SH-SY5Y (cell line): ENCODE data around the gene PIEZO2.

Experiments
- GATA2 ChIP-seq: IDR thresholded peaks from 2 replicates; pipeline ENCODE4 v1.6.1; 2011; ENCODE audit warnings: mild to moderate bottlenecking, low read depth, low read length
- GATA3 ChIP-seq: IDR thresholded peaks from 2 replicates; pipeline ENCODE4 v1.6.1; 2011; ENCODE audit warnings: low read depth, mild to moderate bottlenecking, low read length, moderate library complexity

PIEZO2 gene

GRCh38 chr18:10690366-10690765 lies 459.0 kb downstream of the PIEZO2 start:
- TF ChIP-seq GATA3 (no peak), GATA2 (no peak)

DNA sequence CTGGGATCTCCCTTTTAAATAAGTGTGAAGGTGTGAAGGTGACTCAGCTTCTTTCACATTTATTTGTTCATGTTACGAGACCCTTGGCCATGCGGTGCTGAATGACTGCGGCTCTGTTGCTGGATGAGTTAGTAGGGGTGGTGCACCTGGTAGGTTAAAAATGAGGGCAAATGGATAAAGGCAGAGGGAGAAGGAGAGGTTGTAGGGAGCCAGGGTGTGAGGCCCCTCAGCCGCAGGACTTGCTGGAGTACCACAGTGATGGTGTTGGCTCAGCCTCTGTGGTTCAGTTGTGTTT lies 459.4 kb downstream of the PIEZO2 start:
- TF ChIP-seq GATA3 (no peak), GATA2 (no peak)

DNA sequence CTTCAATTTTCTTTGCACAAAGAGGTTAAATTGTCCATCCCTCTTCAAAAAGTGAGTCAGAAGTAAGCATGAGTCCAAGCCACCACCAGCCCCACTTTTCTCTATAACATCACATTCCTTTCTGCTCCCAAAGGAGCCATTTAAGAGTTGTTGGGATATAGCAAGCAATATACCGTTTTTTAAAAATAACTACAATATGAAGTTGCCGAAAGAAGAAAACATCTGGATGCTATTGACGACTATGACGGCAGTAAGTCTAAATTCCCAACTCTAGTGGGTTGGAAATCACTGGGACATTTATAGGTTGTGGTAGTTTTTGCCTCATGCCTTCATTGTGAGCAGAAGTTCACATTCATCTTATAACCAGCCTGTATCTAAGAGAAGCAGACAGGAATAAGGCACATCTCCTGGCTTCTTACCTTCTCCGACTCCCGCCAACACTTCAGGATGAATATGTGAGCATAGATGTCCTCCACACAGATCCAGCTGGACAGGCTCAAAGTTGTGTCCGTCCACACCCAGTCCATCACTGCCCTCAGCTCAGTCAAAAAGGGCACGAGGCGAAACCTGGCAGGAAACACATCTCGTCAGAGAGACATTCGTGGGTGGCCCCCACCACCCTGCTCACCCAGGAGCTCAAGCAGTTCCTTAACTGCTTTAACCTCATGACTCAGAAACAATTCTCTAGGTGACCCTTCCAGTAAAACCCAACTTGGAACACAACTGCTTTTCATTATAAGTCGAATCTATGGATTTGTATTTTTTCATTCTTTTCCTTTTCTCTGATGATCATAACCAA lies 459.9 kb downstream of the PIEZO2 start:
- TF ChIP-seq GATA3 (no peak), GATA2 (no peak)

- TF ChIP-seq GATA2 (no peak), GATA3 (no peak)
Observed at GRCh38 chr18:10688766-10689165, 460.6 kb downstream of the PIEZO2 start.

DNA sequence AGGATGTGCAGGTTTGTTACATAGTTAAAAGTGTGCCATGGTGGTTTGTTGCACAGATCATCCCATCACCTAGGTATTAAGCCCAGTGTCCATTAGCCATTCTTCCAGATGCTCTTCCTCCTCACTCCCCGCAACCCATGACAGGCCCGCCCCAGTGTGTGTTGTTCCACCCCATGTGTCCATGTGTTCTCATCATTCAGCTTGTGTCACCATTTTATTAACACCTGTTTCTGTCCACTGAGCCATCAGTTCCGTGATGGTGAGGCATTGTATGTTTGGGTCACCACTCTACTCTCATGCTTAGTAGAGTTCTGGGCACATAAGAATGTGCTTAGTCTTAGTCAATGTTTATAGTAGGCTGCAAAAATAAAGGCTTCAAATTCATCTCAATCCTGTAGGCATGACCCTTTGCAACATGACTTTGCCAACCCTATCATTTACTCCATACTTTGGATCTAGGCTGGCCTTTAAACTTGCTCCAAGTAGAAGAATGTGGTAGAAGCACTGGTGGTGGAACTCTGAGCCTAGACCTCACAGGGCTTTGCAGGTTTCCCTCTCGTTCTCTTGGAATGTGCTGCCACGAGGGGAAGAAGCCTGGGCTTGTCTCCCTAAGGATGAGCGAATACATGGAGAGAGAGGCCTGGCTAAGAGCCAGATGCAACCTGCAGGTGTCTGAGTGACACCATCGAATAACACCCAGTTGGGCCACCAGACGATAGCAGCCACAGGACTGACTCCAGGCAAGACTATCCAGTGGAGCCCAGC lies 462.0 kb downstream of the PIEZO2 start:
- TF ChIP-seq GATA3 = no peak
- TF ChIP-seq GATA2 = no peak

- TF ChIP-seq GATA3 (no peak), GATA2 (no peak)
Observed at GRCh38 chr18:10686308-10686707, 463.1 kb downstream of the PIEZO2 start.

DNA sequence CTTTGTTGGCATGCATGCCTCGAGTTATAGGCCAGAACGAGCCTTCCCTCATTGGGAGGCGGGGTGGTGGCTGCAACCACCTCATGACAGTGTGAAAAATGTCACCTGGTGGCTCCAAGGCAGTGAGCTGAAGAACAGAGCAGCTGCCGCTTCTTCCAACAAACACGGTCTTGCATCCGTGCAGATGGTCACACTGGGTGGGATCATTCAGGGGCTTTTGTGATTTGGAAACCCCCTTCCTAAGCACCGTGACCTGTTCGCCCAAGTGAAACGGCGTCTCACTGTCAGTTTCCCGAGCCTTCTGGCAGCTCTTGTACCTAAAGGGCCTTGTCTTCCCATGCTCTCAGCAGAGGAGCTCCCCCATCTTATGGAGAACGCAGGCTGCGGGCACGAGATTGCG lies 463.9 kb downstream of the PIEZO2 start:
- TF ChIP-seq GATA2 = no peak
- TF ChIP-seq GATA3 = no peak

DNA sequence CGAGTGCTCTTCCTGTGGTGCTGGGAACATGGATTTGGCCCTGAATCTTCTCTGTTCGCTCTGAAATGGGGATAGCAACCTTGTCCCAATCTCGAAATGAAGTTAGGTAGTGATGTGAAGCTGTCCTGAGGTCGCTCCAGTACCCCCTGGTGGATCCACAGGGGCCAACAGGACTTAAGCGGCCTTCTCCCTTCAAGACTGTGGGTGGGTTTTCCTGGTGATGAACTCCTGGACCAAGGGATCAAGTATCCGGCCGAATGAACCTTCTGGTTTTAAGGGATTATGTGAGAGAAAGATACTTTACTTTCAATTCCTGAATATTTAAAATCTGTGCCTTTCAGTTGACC lies 467.0 kb downstream of the PIEZO2 start:
- TF ChIP-seq GATA2 (no peak), GATA3 (no peak)

- TF ChIP-seq GATA2 = no peak
- TF ChIP-seq GATA3 = no peak
Observed at GRCh38 chr18:10681581-10682367, 467.6 kb downstream of the PIEZO2 start.

DNA sequence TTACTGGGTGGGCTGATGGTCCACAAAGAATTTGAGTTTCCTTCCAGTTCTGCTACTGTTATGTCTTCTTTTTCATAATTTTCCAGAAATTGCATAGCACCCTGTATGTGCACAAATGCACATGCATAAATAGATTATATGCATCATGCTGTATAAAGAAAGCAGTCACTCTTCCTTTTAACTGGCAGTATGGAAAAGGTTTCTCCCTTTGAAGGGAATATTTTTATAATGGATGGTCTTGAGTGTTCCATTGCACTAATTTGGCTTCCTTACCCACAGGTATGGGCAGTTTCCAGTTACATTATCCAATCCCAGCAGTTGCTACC lies 469.1 kb downstream of the PIEZO2 start:
- TF ChIP-seq GATA3 (no peak), GATA2 (no peak)

- no peak for TF ChIP-seq GATA3
- TF ChIP-seq GATA2 = no peak
Observed at GRCh38 chr18:10679557-10680270, 469.7 kb downstream of the PIEZO2 start.

DNA sequence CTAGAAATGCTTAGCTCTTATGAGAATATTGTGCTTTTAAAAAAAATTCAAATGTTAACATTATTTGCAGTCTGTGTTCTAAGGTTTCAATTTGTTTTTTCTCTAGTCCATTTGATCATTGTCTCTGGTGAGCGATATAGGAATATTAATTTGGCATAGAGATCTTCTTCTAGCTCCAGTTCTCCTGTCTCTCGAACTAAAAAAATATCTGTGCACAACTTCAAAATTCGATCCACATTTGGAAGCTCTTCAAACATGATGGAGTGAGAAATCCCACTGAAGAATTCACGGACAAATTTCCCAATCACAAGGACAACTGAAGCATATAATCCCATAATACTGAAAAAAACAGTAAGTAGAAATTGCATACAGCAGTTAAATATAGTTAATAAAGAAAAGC lies 477.9 kb downstream of the PIEZO2 start:
- no peak for TF ChIP-seq GATA3
- TF ChIP-seq GATA2 = no peak

DNA sequence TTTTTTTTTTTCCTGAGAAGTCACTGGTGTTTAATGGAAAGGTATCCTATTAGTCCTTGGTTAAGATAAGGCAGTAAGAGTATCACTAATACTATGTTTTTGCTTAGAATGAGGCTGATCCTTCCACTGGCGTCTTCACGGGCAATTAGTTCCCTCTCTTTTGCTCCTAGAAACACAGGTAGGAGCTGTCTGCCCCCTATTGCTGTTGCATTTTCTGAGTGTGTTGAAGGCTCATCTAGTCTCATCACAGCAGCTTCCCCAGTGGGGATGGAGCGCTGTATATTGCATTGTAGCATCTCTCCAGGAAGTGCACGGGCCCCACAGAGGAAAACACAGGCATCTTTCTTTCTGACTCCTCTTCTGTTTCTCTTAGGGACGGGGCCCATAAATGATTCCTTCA lies 478.5 kb downstream of the PIEZO2 start:
- no peak for TF ChIP-seq GATA3
- no peak for TF ChIP-seq GATA2

DNA sequence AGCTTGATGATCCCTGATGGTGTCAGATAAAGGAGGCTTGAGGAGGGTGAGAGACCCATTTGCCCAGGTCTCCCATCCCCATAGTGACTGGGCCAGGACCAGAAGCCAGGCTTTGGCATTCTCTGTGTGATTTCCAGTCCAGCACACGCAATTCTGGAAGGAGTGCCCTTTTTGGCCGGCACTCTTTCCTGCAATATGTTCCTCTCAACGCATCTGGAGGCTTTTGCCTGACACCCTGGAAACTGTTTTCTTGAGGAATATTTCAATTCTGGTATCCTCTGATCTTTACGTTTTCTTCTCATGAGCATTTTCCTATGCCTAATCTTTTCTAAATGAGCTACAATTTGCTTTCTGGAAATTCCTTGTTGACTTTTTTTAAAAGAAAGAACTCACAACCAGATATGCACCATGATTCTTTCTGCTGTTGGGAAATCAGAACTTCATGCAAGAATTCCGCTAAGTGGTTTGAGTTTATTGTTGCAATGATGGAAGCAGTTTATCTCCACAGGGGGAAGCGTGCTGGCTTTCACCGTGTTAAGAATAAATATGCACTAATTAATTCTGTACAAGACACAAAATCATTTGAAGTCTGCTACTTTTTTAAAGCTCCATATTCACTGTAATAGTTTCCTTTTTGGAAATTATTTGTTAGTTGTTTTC lies 479.8 kb downstream of the PIEZO2 start:
- TF ChIP-seq GATA3 (no peak), GATA2 (no peak)

DNA sequence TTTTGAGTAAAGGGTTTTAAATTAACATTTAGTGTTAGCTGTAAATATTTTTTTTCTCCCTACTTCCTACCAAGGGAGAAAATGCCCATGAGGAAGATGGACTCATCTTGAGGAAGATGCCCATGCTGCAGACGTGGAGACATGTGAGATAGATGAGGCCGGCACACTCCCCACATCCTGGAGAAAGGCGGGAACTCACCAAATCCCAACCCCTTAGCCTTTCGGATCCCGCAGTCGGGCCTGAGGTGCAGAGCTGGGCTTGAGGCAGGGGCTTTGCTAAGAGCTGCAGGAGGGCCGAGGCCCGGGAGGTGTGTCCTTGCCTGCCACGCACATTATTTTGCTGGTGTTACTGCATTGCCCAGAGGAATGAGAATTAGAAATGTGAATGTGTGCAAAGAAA lies 485.6 kb downstream of the PIEZO2 start:
- TF ChIP-seq GATA2 (no peak), GATA3 (no peak)

- TF ChIP-seq GATA2 (no peak), GATA3 (no peak)
Observed at GRCh38 chr18:10661317-10661716, 488.1 kb downstream of the PIEZO2 start.
